Measurements from ENCODE around the gene SCIMP. TPM values are rescaled to one million over a fixed set of nuclear protein-coding genes. Genes with fewer than 3 reads are reported as not detected.
"Not testable (repeated sequence)": the region's sequence is repeated elsewhere in the genome, so short reads cannot be mapped to it uniquely, and the experiment has no call there.

Gene SCIMP
- total RNA-seq, 2 experiments from 2014 or later = not detected

DNA sequence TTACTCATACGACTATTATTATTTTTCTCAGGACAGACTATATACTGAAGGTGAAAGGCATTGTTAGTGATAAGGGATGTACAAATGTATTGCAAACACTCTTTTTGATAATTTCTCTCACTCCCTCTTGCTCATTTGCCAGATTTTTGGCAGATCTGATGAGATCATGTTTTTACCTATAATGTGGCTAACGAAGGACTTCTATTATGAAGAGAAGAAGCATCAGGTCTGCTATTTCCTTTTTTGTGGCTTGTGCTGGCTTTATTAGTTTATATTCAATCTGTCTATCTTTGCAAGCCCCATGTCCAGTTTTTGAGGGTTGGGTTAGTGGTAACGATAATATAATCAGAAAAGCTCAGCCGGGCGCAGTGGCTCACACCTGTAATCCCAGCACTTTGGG lies 22.5 kb upstream of the SCIMP start:
- CTCF ChIA-PET = no interaction called here
- Mint-ChIP-seq H3K4me1 (ENCODE audit: low read depth) (peaks cover 11% of the 10 kb centered on the region), H3K27ac (no peak overlapping the region), H3K9me3 (no peaks in the 10 kb centered on the region), H3K27me3 (ENCODE audit: low read depth) (no peaks in the 10 kb centered on the region), H3K4me3 (no peak overlapping the region), H3K36me3 (ENCODE audit: low read depth) (no peaks in the 10 kb centered on the region)
- intact Hi-C loops (cut with micrococcal nuclease) = no loop called here
- no peak for DNase-seq

DNA sequence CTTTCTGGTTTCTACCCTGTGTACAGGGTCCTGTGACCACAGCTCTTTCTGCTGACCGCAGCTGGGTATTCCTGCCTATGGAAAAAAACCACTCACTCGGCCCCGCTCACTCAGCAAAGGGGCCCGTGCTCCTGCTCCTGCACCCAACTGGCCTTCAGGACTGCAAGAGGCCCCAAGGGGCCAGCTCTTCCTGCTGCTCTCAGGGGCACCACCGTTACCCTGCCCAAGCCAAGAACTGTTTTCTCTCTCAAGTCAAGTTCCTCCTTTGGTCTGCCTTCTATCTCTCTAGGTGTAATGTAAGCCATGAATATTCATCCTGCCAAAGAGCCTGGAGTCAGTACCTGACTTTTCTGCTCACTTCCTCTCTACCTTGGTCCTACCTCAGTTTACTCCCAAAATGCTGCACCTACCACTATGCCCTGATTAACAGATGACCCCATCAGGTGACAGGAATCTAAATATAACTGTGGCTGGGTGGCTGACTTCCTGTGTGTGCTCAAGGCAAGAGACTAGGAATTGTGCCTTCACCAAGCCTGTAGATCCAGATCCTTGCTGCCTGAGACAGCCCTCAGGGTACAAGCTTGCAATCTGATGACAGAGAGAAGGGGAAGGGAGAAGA lies 20.4 kb upstream of the SCIMP start:
- no peak overlapping the region for H3K27ac Mint-ChIP-seq
- DNase-seq = no peak
- CTCF ChIA-PET = no interaction called here
- no peak overlapping the region for H3K4me3 Mint-ChIP-seq
- H3K4me1 Mint-ChIP-seq (ENCODE audit: low read depth) = peaks cover 11% of the 10 kb centered on the region
- intact Hi-C loops (cut with micrococcal nuclease) = no loop called here
- H3K27me3 Mint-ChIP-seq (ENCODE audit: low read depth) = no peaks in the 10 kb centered on the region
- H3K36me3 Mint-ChIP-seq (ENCODE audit: low read depth) = no peaks in the 10 kb centered on the region
- H3K9me3 Mint-ChIP-seq = no peaks in the 10 kb centered on the region

GRCh38 chr17:5254414-5254813 lies 19.8 kb upstream of the SCIMP start:
- intact Hi-C loops (cut with micrococcal nuclease) = no loop called here
- Mint-ChIP-seq H3K9me3 (no peaks in the 10 kb centered on the region), H3K4me1 (ENCODE audit: low read depth) (peaks cover 15% of the 10 kb centered on the region), H3K36me3 (ENCODE audit: low read depth) (no peaks in the 10 kb centered on the region), H3K27ac (no peak overlapping the region), H3K27me3 (ENCODE audit: low read depth) (no peaks in the 10 kb centered on the region), H3K4me3 (no peak overlapping the region)
- DNase-seq = no peak
- CTCF ChIA-PET = interaction anchor here (1.2 kb wide), 1 partner anchor 186 kb away, joined by 5 read pairs; no protein-coding TSS in a partner anchor

GRCh38 chr17:5249615-5250014 lies 15.0 kb upstream of the SCIMP start:
- CTCF ChIA-PET = interaction anchor here (0.6 to 1.4 kb wide), 7 partner anchors 10 to 191 kb away, joined by 3 to 6 read pairs (median 3); no protein-coding TSS in a partner anchor
- Mint-ChIP-seq H3K36me3 (ENCODE audit: low read depth) (no peaks in the 10 kb centered on the region), H3K27me3 (ENCODE audit: low read depth) (no peaks in the 10 kb centered on the region), H3K4me1 (ENCODE audit: low read depth) (peaks cover 8% of the 10 kb centered on the region), H3K4me3 (no peak overlapping the region), H3K9me3 (no peaks in the 10 kb centered on the region), H3K27ac (no peak overlapping the region)
- intact Hi-C loops (cut with micrococcal nuclease) = loop anchor here (1.0 to 5.0 kb wide), 4 partner anchors 33 to 335 kb away; partner anchors contain the start of genes C1QBP, NLRP1 and RABEP1
- peak; percentile 85 for DNase-seq

- DNase-seq = no peak
- H3K27me3 Mint-ChIP-seq (ENCODE audit: low read depth) = no peaks in the 10 kb centered on the region
- H3K9me3 Mint-ChIP-seq = no peaks in the 10 kb centered on the region
- CTCF ChIA-PET = interaction anchor here (0.6 to 1.4 kb wide), 4 partner anchors 49 to 191 kb away, joined by 3 to 4 read pairs (median 4); no protein-coding TSS in a partner anchor
- intact Hi-C loops (cut with micrococcal nuclease) = loop anchor here (1.0 to 5.0 kb wide), 4 partner anchors 33 to 335 kb away; partner anchors contain the start of genes C1QBP, NLRP1 and RABEP1
- no peak overlapping the region for H3K27ac Mint-ChIP-seq
- no peak overlapping the region for H3K4me3 Mint-ChIP-seq
- no peaks in the 10 kb centered on the region for H3K36me3 Mint-ChIP-seq (ENCODE audit: low read depth)
- H3K4me1 Mint-ChIP-seq (ENCODE audit: low read depth) = peaks cover 7% of the 10 kb centered on the region
These were observed 14.3 kb upstream of the SCIMP start for GRCh38 chr17:5248821-5249479.

GRCh38 chr17:5247621-5248020 lies 13.0 kb upstream of the SCIMP start:
- no peak overlapping the region for H3K27ac Mint-ChIP-seq
- CTCF ChIA-PET = interaction anchor here (0.6 to 0.9 kb wide), 2 partner anchors 192 to 527 kb away, joined by 3 to 5 read pairs; no protein-coding TSS in a partner anchor
- intact Hi-C loops (cut with micrococcal nuclease) = loop anchor here (5.0 kb wide), 2 partner anchors 35 to 130 kb away; partner anchors contain the start of gene RABEP1
- H3K4me1 Mint-ChIP-seq (ENCODE audit: low read depth) = peaks cover 17% of the 10 kb centered on the region
- no peaks in the 10 kb centered on the region for H3K9me3 Mint-ChIP-seq
- H3K36me3 Mint-ChIP-seq (ENCODE audit: low read depth) = no peaks in the 10 kb centered on the region
- DNase-seq = no peak
- no peaks in the 10 kb centered on the region for H3K27me3 Mint-ChIP-seq (ENCODE audit: low read depth)
- H3K4me3 Mint-ChIP-seq = no peak overlapping the region

DNA sequence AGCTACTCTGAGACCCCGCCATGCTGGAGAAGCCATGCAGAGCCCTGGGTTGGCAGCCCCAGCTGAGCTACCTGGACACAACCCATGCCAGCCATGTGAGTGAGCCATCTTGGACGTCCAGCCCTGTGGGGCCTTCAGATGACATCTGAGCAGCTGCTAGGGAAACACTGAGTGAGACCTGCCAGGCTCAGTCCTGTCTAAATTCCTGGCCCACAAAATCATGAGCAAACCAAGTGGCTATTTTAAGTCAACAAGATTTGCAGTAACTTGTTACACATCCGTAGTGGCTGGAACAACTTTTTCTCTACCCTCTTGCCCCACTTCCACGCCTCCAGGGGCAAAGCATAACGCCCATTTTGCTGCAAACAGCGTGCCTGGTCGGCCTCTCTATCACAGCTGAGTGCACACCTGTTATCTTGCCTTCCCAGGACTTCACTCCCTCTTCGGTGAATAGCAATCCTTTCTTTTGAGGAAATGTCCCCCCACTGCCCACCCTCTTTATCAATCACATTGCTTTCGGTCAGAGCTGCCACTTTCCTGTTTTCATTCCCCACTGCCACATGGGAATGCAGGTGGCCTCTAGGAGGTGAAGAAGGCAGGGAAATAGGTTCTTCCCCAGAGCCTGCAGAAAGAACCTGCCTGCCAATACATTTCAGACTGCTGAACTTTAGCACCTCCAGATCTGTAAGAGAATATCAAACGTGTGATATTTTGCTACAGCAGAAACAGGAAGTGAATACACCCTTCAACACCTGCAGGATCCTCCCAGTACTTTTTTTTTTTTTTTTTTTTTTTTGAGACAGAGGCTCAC lies 7.4 kb upstream of the SCIMP start:
- peak; percentile 47 for DNase-seq
- Mint-ChIP-seq H3K27me3 (ENCODE audit: low read depth) (no peaks in the 10 kb centered on the region), H3K4me3 (no peak overlapping the region), H3K27ac (peak overlapping the region; percentile 91), H3K9me3 (no peaks in the 10 kb centered on the region), H3K4me1 (ENCODE audit: low read depth) (peaks cover 36% of the 10 kb centered on the region), H3K36me3 (ENCODE audit: low read depth) (no peaks in the 10 kb centered on the region)
- intact Hi-C loops (cut with micrococcal nuclease) = no loop called here
- CTCF ChIA-PET = no interaction called here

GRCh38 chr17:5239769-5240168 lies 5.1 kb upstream of the SCIMP start:
- H3K27me3 Mint-ChIP-seq (ENCODE audit: low read depth); H3K27ac Mint-ChIP-seq; H3K4me3 Mint-ChIP-seq; DNase-seq; intact Hi-C loops (cut with micrococcal nuclease); H3K36me3 Mint-ChIP-seq (ENCODE audit: low read depth); H3K9me3 Mint-ChIP-seq: not testable (repeated sequence)
- H3K4me1 Mint-ChIP-seq (ENCODE audit: low read depth) = peaks cover 37% of the 10 kb centered on the region
- CTCF ChIA-PET = interaction anchor here (1.0 kb wide), 1 partner anchor 10 kb away, joined by 3 read pairs; no protein-coding TSS in a partner anchor

GRCh38 chr17:5238333-5238732 lies 3.7 kb upstream of the SCIMP start:
- no peaks in the 10 kb centered on the region for H3K36me3 Mint-ChIP-seq (ENCODE audit: low read depth)
- intact Hi-C loops (cut with micrococcal nuclease) = no loop called here
- no peak overlapping the region for H3K4me3 Mint-ChIP-seq
- CTCF ChIA-PET = interaction anchor here (0.6 to 3.6 kb wide), 6 partner anchors 12 to 251 kb away, joined by 3 to 22 read pairs (median 5); partner anchors contain the start of gene CAMTA2
- DNase-seq = no peak
- H3K27me3 Mint-ChIP-seq (ENCODE audit: low read depth) = no peaks in the 10 kb centered on the region
- no peaks in the 10 kb centered on the region for H3K9me3 Mint-ChIP-seq
- peaks cover 31% of the 10 kb centered on the region for H3K4me1 Mint-ChIP-seq (ENCODE audit: low read depth)
- H3K27ac Mint-ChIP-seq = no peak overlapping the region

DNA sequence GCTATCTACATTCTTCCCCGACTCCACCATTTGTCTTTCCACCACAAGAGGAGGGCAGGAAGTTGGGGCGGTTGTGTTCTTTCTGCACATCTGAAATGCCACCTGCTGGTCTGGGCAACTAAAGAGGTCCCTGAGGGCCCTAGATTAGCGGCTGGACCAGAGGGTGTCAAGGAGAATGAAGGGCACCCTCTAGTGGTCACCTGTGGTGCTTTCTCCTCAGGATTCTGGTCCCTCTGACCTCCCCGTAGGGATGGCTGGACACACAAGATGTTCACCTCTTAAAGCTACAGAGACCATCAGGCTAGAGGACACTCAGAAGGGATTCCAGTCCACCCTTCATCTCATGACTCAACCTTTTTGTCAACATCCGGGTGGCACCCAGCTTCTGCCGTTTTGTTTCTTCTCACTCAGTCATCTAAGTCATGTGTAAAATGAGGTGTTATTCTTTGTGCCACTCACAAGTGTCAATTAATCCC lies 2.9 kb upstream of the SCIMP start:
- no peak overlapping the region for H3K4me3 Mint-ChIP-seq

DNA sequence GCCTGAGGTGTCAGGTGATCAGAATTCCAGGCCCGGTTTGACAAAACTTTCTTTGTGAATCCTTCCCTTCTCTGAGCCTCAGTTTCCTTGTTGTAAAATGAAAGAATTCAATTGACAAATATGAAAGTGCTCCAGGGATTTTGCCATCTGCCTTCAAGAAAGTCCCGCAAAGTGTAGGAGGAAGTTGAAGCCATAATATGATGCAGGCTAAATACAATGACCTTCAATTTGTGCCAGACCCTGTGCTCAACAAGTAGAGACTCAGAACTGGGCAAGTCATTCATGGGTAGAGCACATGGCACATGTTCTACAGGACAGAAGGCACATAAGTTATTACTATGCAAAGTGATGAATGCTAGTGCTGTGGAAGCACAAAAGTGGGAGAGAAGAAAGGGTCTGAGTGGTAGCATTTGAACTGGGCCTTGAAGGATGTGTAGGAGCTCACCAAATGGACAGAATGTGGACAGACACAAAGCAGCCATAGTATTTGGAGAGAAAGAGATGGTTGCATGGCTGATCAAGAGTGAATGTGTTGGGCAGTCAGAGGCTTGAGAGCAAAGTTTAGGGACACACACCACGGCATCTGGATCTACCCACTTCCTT lies 2.4 kb upstream of the SCIMP start:
- peaks cover 18% of the 10 kb centered on the region for H3K4me1 Mint-ChIP-seq (ENCODE audit: low read depth)
- H3K9me3 Mint-ChIP-seq = no peaks in the 10 kb centered on the region
- no peak overlapping the region for H3K27ac Mint-ChIP-seq
- no peak overlapping the region for H3K4me3 Mint-ChIP-seq
- CTCF ChIA-PET = interaction anchor here (0.5 to 3.6 kb wide), 7 partner anchors 11 to 186 kb away, joined by 3 to 22 read pairs (median 5); no protein-coding TSS in a partner anchor
- DNase-seq = no peak
- no peaks in the 10 kb centered on the region for H3K27me3 Mint-ChIP-seq (ENCODE audit: low read depth)
- intact Hi-C loops (cut with micrococcal nuclease) = loop anchor here (1.0 kb wide), 2 partner anchors 40 to 46 kb away; partner anchors contain the start of gene ZNF594
- H3K36me3 Mint-ChIP-seq (ENCODE audit: low read depth) = no peaks in the 10 kb centered on the region

More for the DNA sequence above, 2.9 kb upstream of the SCIMP start:
- Mint-ChIP-seq H3K4me1 (ENCODE audit: low read depth) (peaks cover 23% of the 10 kb centered on the region), H3K27me3 (ENCODE audit: low read depth) (no peaks in the 10 kb centered on the region), H3K36me3 (ENCODE audit: low read depth) (no peaks in the 10 kb centered on the region), H3K9me3 (no peaks in the 10 kb centered on the region), H3K27ac (no peak overlapping the region)
- intact Hi-C loops (cut with micrococcal nuclease) = loop anchor here (1.0 kb wide), 2 partner anchors 40 to 46 kb away; partner anchors contain the start of gene ZNF594
- CTCF ChIA-PET = interaction anchor here (0.7 to 3.6 kb wide), 6 partner anchors 12 to 130 kb away, joined by 3 to 22 read pairs (median 5); no protein-coding TSS in a partner anchor
- peak; percentile 69 for DNase-seq

Data from activated naive CD4-positive, alpha-beta T cell treated with anti-CD3 and anti-CD28 coated beads for 36 hours (primary cell).